GM21367 (cell line): ENCODE results near the gene IFFO2.

Source experiments
- ATAC-seq: cut with Tn5 transposase; IDR thresholded peaks from one replicate; pipeline ENCODE4 v1.9.1; 2021; ENCODE audit not compliant: unreplicated experiment

Gene IFFO2

GRCh38 chr1:18938008-18938706, 18.3 kb downstream of the IFFO2 start:
- ATAC-seq, result no peak

GRCh38 chr1:18937539-18937938, 18.9 kb downstream of the IFFO2 start:
- no peak for ATAC-seq

GRCh38 chr1:18936814-18937481, 19.5 kb downstream of the IFFO2 start:
- no peak for ATAC-seq

GRCh38 chr1:18936471-18936813, 20.0 kb downstream of the IFFO2 start:
- ATAC-seq, result no peak

GRCh38 chr1:18934205-18935000, 22.1 kb downstream of the IFFO2 start:
- no peak for ATAC-seq

GRCh38 chr1:18932879-18933278, 23.6 kb downstream of the IFFO2 start:
- ATAC-seq, result no peak

GRCh38 chr1:18932387-18932786, 24.1 kb downstream of the IFFO2 start:
- no peak for ATAC-seq

- ATAC-seq, result no peak
Observed at GRCh38 chr1:18931730-18932129, 24.7 kb downstream of the IFFO2 start.

- ATAC-seq, result no peak
Observed at GRCh38 chr1:18929686-18930085, 26.8 kb downstream of the IFFO2 start.

- no peak for ATAC-seq
Observed at GRCh38 chr1:18928985-18929384, 27.5 kb downstream of the IFFO2 start.

GRCh38 chr1:18928406-18928805, 28.1 kb downstream of the IFFO2 start:
- ATAC-seq, result no peak

GRCh38 chr1:18927654-18928272, 28.7 kb downstream of the IFFO2 start:
- peak; percentile 31 for ATAC-seq

- ATAC-seq, result peak; percentile 13
Observed at GRCh38 chr1:18927082-18927653, 29.3 kb downstream of the IFFO2 start.

GRCh38 chr1:18926315-18927081, 30.0 kb downstream of the IFFO2 start:
- ATAC-seq, result peak; percentile 40

GRCh38 chr1:18925279-18925678, 31.2 kb downstream of the IFFO2 start:
- no peak for ATAC-seq

- no peak for ATAC-seq
Observed at GRCh38 chr1:18924221-18924691, 32.2 kb downstream of the IFFO2 start.

- ATAC-seq, result no peak
Observed at GRCh38 chr1:18923756-18924211, 32.7 kb downstream of the IFFO2 start.

GRCh38 chr1:18922848-18923755, 33.4 kb downstream of the IFFO2 start:
- ATAC-seq, result no peak

- ATAC-seq, result no peak
Observed at GRCh38 chr1:18922319-18922726, 34.2 kb downstream of the IFFO2 start.
